Sigmoid colon (tissue), 4 donors: ENCODE measurements around the gene BPIFA2.

Experiments used
- EP300 ChIP-seq, 4 donors: sonication (generic); formaldehyde crosslinking; IDR thresholded peaks; one replicate each; pipeline ENCODE4 v1.6.1; 2017; ENCODE audit warnings: antibody characterized with exemption in 4 of 4
- POLR2A ChIP-seq, 2 donors: fragments of 450-650 bp; IDR thresholded peaks; one replicate each; pipeline ENCODE4 v1.6.1; 2016; ENCODE audit warnings: antibody characterized with exemption in 2 of 2, mild to moderate bottlenecking in 2 of 2, moderate library complexity in 2 of 2
- TF ChIP-seq, protein P1 (sequence below), 4 experiments: fragments of 450-650 bp in 3 of 4; fragments of 200-600 bp in 1 of 4; IDR thresholded peaks; one replicate each; pipeline ENCODE4 v1.5.1; 2016 to 2019; ENCODE audit warnings: antibody characterized with exemption in 4 of 4, mild to moderate bottlenecking in 3 of 4, moderate library complexity in 2 of 4

DNA sequence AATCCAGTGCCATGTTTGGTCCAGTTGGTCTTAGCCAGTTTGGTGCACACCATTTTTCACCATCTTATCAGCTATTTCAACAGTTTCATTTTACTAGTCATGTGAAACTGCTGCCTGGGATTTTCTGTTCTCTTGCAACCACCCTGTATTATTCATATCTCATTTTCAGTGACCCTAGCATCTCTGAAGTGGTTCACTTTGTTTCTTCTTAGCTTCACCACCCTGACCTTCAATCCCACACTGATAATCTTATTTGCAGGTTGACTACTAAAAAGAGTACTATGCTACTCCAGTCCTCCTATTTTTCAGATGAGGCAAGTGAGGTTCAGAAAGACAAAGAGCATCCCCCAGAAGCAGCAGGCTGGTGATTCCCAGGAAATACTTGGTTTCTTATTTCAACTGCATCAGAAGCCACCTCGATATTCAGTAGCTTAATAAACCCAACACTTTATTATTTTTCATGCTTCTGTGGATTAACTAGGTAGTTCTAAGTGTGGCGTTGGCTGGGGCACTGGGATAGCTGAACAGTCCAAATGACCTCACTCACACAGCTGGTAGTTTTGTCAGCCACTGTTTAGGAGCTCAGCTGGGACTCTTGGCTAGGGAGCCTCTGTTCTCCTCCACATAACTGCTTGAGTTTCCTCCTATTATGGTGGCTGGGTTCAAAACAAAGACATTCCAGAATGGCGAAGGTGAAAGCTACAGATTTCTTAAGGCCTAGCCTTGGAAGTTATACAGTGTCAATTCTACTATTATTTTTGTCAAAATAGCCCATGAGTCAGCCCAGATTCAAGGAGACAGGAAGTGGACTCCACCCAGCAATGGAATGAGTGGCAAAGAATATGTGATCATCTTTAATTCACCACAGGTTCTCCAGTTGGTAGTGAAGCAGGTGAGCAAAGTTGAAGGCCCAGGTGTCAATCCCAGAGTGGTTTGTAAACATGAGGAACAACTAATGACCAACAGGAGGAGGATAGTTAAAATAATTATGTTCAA lies 47.9 kb upstream of the BPIFA2 start:
- TF ChIP-seq EP300 (IDR thresholded peaks at IDR 0.05) = no peak
- TF ChIP-seq, protein P1, sequence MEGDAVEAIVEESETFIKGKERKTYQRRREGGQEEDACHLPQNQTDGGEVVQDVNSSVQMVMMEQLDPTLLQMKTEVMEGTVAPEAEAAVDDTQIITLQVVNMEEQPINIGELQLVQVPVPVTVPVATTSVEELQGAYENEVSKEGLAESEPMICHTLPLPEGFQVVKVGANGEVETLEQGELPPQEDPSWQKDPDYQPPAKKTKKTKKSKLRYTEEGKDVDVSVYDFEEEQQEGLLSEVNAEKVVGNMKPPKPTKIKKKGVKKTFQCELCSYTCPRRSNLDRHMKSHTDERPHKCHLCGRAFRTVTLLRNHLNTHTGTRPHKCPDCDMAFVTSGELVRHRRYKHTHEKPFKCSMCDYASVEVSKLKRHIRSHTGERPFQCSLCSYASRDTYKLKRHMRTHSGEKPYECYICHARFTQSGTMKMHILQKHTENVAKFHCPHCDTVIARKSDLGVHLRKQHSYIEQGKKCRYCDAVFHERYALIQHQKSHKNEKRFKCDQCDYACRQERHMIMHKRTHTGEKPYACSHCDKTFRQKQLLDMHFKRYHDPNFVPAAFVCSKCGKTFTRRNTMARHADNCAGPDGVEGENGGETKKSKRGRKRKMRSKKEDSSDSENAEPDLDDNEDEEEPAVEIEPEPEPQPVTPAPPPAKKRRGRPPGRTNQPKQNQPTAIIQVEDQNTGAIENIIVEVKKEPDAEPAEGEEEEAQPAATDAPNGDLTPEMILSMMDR (IDR thresholded peaks at IDR 0.05) = no peak
- no peak for TF ChIP-seq POLR2A (IDR thresholded peaks at IDR 0.05)
